ENCODE data around the gene PCDHA9. TPM values are rescaled to one million over a fixed set of nuclear protein-coding genes. Genes with fewer than 3 reads are reported as not detected.
"Not testable (repeated sequence)": the region's sequence is repeated elsewhere in the genome, so short reads cannot be mapped to it uniquely, and the experiment has no call there.

PCDHA9 gene
- 0.02 TPM in 1 of 2 replicates, not detected in the other for total RNA-seq (2014; rRNA removed; shearing (Covaris generic))

DNA sequence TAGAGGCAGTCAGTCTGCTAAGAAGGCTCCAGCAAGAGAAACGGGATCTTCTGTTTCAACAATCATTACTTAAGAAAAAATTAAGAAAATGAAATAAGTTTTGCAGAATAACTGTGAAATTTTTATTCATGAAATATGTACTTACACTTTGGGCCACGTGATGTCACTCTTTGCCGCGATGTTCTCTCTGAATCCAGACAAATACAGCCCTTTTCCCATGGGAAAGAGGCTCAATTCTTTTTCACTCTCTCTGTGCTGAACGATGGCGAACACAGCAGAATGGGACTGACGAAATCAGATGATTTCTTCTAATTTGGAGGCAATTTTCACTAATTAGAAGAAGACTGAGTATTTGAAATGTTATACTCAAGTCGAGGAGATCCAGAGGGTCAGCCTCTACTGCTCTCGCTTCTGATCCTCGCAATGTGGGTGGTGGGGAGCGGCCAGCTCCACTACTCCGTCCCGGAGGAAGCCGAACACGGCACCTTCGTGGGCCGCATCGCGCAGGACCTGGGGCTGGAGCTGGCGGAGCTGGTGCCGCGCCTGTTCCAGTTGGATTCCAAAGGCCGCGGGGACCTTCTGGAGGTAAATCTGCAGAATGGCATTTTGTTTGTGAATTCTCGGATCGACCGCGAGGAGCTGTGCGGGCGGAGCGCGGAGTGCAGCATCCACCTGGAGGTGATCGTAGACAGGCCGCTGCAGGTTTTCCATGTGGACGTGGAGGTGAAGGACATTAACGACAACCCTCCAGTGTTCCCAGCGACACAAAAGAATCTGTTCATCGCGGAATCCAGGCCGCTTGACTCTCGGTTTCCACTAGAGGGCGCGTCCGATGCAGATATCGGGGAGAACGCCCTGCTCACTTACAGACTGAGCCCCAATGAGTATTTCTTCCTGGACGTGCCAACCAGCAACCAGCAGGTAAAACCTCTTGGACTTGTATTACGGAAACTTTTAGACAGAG lies at the start of gene PCDHA9:
PCDHA9 (plus strand) TSS at position 244 of the 964 bp plus-strand sequence; CDS start at position 358, 114 bp downstream.
- H3K36me3 ChIP-seq; H3K4me1 ChIP-seq; H3K27me3 ChIP-seq; H3K27ac ChIP-seq; H3K9me3 ChIP-seq (replicated peaks); H3K4me3 ChIP-seq: not testable (repeated sequence)
- peak in 1 of 2 experiments; percentile 1 for DNase-seq

DNA sequence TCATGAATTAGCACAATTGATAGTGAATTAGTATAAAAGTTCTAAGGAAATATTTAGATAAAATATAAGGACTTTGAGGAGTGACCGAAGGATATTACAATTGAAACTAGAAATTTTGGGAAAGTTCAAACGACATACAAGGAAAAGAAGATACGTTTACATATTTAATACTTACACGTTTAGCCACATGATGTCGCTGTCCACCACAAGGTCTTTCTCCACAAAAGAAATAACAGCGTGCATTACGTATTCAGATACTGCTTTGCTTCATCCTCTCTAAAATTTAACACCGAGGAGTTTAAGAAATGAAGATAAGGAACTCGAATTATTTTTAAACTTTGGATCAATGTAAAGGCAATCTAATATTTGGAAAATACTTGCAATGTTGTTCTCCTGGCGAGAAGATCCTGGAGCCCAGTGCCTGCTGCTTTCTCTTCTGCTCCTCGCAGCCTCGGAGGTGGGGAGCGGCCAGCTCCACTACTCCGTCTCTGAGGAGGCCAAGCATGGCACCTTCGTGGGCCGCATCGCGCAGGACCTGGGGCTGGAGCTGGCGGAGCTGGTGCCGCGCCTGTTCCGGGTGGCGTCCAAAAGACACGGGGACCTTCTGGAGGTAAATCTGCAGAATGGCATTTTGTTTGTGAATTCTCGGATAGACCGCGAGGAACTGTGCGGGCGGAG lies 47.2 kb upstream of the PCDHA9 start, which contains the start of gene PCDHA3:
PCDHA3 (plus strand) TSS at position 242 of the 678 bp plus-strand sequence.
- H3K4me3 ChIP-seq = no peak within 1 kb of the TSS
- H3K9me3 ChIP-seq (replicated peaks) = peaks cover 2% of the 10 kb centered on the region; the same call in 1 of the 2 replicates
- DNase-seq = no peak
- no peak within 1 kb of the TSS for H3K27ac ChIP-seq
- no peaks in the 10 kb centered on the region for H3K27me3 ChIP-seq
- no peaks in the 10 kb centered on the region for H3K36me3 ChIP-seq
- no peaks in the 10 kb centered on the region for H3K4me1 ChIP-seq

DNA sequence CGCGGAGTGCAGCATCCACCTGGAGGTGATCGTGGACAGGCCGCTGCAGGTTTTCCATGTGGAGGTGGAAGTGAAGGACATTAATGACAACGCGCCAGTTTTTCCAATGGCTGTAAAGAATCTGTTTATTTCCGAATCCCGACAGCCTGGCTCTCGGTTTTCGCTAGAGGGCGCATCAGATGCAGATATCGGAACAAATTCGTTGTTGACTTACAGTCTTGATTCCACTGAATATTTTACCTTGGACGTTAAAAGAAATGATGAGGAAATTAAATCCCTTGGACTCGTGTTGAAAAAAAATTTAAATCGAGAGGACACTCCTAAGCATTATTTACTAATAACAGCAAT lies 46.7 kb upstream of the PCDHA9 start:
- H3K4me1 ChIP-seq = no peaks in the 10 kb centered on the region
- H3K9me3 ChIP-seq (replicated peaks) = peaks cover 2% of the 10 kb centered on the region; the same call in 1 of the 2 replicates
- no peak overlapping the region for H3K27ac ChIP-seq
- no peaks in the 10 kb centered on the region for H3K36me3 ChIP-seq
- no peak overlapping the region for H3K4me3 ChIP-seq
- no peak for DNase-seq
- H3K27me3 ChIP-seq = no peaks in the 10 kb centered on the region

DNA sequence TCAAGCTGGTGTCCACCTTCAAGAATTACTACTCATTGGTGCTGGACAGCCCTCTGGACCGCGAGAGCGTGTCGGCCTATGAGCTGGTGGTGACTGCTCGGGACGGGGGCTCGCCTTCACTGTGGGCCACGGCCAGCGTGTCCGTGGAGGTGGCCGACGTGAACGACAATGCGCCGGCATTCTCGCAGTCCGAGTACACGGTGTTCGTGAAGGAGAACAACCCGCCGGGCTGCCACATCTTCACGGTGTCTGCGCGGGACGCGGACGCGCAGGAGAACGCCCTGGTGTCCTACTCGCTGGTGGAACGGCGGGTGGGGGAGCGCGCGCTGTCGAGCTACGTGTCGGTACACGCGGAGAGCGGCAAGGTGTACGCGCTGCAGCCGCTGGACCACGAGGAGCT lies 45.8 kb upstream of the PCDHA9 start:
- H3K36me3 ChIP-seq; DNase-seq; H3K9me3 ChIP-seq (replicated peaks); H3K27ac ChIP-seq; H3K27me3 ChIP-seq; H3K4me1 ChIP-seq; H3K4me3 ChIP-seq: not testable (repeated sequence)

- Histone ChIP-seq H3K36me3 (no peaks in the 10 kb centered on the region), H3K27ac (no peak overlapping the region), H3K4me3 (no peak overlapping the region), H3K4me1 (no peaks in the 10 kb centered on the region), H3K9me3 (replicated peaks) (peaks cover 2% of the 10 kb centered on the region; the same call in 1 of the 2 replicates), H3K27me3 (no peaks in the 10 kb centered on the region)
- DNase-seq = no peak
Measured at GRCh38 chr5:140802781-140803271, 45.4 kb upstream of the PCDHA9 start.

- H3K4me3 ChIP-seq = no peak within 1 kb of the TSS
- H3K27me3 ChIP-seq = no peaks in the 10 kb centered on the region
- H3K36me3 ChIP-seq = no peaks in the 10 kb centered on the region
- H3K4me1 ChIP-seq = no peaks in the 10 kb centered on the region
- H3K9me3 ChIP-seq (replicated peaks) = no peaks in the 10 kb centered on the region
- H3K27ac ChIP-seq = no peak within 1 kb of the TSS
- DNase-seq = peak in 1 of 2 experiments; percentile 5
Measured at GRCh38 chr5:140806834-140807775, 41.1 kb upstream of the PCDHA9 start, which contains the start of gene PCDHA4. PCDHA4 (plus strand) TSS chr5:140807068.

- DNase-seq, H3K27ac ChIP-seq: not testable (repeated sequence)
Measured at GRCh38 chr5:140808241-140808888, 39.8 kb upstream of the PCDHA9 start.

DNA sequence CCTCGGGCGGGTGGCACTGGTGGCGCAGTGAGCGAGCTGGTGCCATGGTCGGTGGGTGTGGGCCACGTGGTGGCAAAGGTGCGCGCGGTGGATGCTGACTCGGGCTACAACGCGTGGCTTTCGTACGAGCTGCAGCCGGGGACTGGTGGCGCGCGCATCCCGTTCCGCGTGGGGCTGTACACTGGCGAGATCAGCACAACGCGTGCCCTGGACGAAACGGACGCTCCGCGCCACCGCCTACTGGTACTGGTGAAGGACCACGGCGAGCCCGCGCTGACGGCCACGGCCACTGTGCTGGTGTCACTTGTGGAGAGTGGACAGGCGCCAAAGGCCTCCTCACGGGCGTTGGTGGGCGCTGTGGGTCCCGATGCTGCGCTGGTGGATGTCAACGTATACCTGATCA lies 39.3 kb upstream of the PCDHA9 start:
- no peaks in the 10 kb centered on the region for H3K36me3 ChIP-seq
- no peak overlapping the region for H3K27ac ChIP-seq
- no peak overlapping the region for H3K4me3 ChIP-seq
- H3K4me1 ChIP-seq = no peaks in the 10 kb centered on the region
- no peak for DNase-seq
- no peaks in the 10 kb centered on the region for H3K9me3 ChIP-seq (replicated peaks)
- no peaks in the 10 kb centered on the region for H3K27me3 ChIP-seq

More at GRCh38 chr5:140808241-140808888, 39.8 kb upstream of the PCDHA9 start:
- not testable (repeated sequence) for H3K36me3 ChIP-seq; H3K4me1 ChIP-seq; H3K4me3 ChIP-seq; H3K27me3 ChIP-seq; H3K9me3 ChIP-seq (replicated peaks)

DNA sequence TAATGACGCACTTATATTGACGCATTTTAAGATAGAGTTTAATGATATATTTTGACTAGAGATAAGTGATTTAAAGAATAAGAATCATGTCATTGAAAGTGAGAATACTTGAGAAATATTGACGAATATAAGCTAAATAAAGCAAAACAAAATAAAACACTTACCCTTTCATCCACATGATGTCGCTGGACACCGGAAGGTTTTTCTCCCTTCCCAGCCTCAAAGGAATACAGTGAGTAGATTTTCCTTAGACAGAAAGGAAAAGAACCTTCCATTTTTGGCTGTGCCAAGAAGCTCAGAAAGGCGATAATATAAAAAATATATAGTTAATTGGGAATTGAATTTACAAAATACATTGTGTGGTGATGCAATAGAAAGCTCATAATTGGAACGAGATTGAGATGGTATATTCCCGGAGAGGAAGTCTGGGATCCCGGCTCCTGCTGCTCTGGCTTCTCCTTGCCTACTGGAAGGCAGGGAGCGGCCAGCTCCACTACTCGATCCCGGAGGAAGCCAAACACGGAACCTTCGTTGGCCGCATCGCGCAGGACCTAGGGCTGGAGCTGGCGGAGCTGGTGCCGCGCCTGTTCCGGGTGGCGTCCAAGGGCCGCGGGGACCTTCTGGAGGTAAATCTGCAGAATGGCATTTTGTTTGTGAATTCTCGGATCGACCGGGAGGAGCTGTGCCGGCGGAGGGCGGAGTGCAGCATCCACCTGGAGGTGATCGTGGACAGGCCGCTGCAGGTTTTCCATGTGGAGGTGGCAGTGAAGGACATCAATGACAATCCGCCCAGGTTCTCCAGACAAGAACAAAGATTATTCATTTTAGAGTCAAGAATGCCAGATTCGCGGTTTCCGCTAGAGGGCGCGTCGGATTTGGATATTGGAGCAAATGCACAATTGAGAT lies 26.6 kb upstream of the PCDHA9 start, which contains the start of gene PCDHA5:
PCDHA5 (plus strand) TSS at position 239 of the 906 bp plus-strand sequence.
- H3K36me3 ChIP-seq = no peaks in the 10 kb centered on the region
- H3K27ac ChIP-seq = no peak within 1 kb of the TSS
- H3K9me3 ChIP-seq (replicated peaks) = no peaks in the 10 kb centered on the region
- DNase-seq = peak; percentile 25 to 42
- H3K4me1 ChIP-seq = no peaks in the 10 kb centered on the region
- peak within 1 kb of the TSS; percentile 49 for H3K4me3 ChIP-seq
- no peaks in the 10 kb centered on the region for H3K27me3 ChIP-seq

GRCh38 chr5:140822281-140822629 lies 25.9 kb upstream of the PCDHA9 start:
- H3K36me3 ChIP-seq = no peaks in the 10 kb centered on the region
- no peaks in the 10 kb centered on the region for H3K4me1 ChIP-seq
- H3K4me3 ChIP-seq = peak overlapping the region; percentile 49; the same call in 1 of the 2 replicates
- no peak overlapping the region for H3K27ac ChIP-seq
- DNase-seq = no peak
- H3K9me3 ChIP-seq (replicated peaks) = no peaks in the 10 kb centered on the region
- H3K27me3 ChIP-seq = no peaks in the 10 kb centered on the region

- H3K9me3 ChIP-seq (replicated peaks); H3K27me3 ChIP-seq; DNase-seq; H3K27ac ChIP-seq; H3K36me3 ChIP-seq; H3K4me3 ChIP-seq; H3K4me1 ChIP-seq: not testable (repeated sequence)
Measured at GRCh38 chr5:140822969-140823368, 25.2 kb upstream of the PCDHA9 start.

DNA sequence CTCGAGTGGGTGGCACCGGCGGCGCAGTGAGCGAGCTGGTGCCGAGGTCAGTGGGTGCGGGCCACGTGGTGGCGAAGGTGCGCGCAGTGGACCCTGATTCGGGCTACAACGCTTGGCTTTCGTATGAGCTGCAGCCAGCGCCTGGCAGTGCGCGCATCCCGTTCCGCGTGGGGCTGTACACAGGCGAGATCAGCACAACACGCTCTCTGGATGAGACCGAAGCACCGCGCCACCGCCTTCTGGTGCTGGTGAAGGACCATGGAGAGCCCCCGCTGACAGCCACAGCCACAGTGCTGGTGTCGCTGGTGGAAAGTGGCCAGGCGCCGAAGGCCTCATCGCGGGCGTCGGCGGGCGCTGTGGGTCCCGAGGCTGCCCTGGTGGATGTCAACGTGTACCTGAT lies 24.7 kb upstream of the PCDHA9 start:
- no peaks in the 10 kb centered on the region for H3K27me3 ChIP-seq

More for the DNA sequence above, 24.7 kb upstream of the PCDHA9 start:
- no peak for DNase-seq
- Histone ChIP-seq H3K9me3 (replicated peaks) (no peaks in the 10 kb centered on the region), H3K27ac (no peak overlapping the region), H3K36me3 (no peaks in the 10 kb centered on the region), H3K4me3 (no peak overlapping the region), H3K4me1 (no peaks in the 10 kb centered on the region)

All from SJCRH30 (cell line).